Upper lobe of right lung (tissue), 1 donor: ENCODE results near the gene BDKRB2. TPM values are rescaled to one million over a fixed set of nuclear protein-coding genes. Genes with fewer than 3 reads are reported as not detected.

Experiments used
- ATAC-seq: fragments of 200-7000 bp; cut with Tn5 transposase; one replicate; pipeline ENCODE4 v1.9.1; 2020; ENCODE audit warnings: mild to moderate bottlenecking, moderate library complexity
- DNase-seq: peaks from one replicate; pipeline ENCODE4 v3.0.0-alpha.2; 2020
- H3K27ac ChIP-seq: fragments of 200-600 bp; one replicate; pipeline ENCODE4 v1.8.0; 2022
- H3K27me3 ChIP-seq: fragments of 200-600 bp; one replicate; pipeline ENCODE4 v1.8.0; 2022; ENCODE audit warnings: mild to moderate bottlenecking
- H3K36me3 ChIP-seq: fragments of 200-600 bp; one replicate; pipeline ENCODE4 v1.8.0; 2022
- H3K4me1 ChIP-seq: fragments of 200-600 bp; one replicate; pipeline ENCODE4 v1.8.0; 2022
- H3K4me3 ChIP-seq: fragments of 200-600 bp; one replicate; pipeline ENCODE4 v1.8.0; 2022; ENCODE audit warnings: mild to moderate bottlenecking
- H3K9me3 ChIP-seq: fragments of 200-600 bp; one replicate; pipeline ENCODE4 v1.8.0; 2022
- CTCF ChIP-seq: fragments of 200-600 bp; IDR thresholded peaks from one replicate; pipeline ENCODE4 v1.8.0; 2022; ENCODE audit warnings: antibody characterized with exemption
- intact Hi-C: fragments of 100-400 bp; cut with DNase I; formaldehyde crosslinking; loops from one replicate; pipeline ENCODE4 v1.11.0; 2022
- total RNA-seq: library from RNA; stranded (reverse); fragmentation: NEBNext Ultra II Directional; extraction: Animal tissue kit (Norgen Biotek cat#: 25700); gene quantifications from one replicate; pipeline ENCODE4 v1.2.1, GENCODE V29; 2021
- donor health status: DM: no; HTN: yes; CAD: no; lungs with severe emphysema.

Gene BDKRB2
- total RNA-seq, 1 donor from 2014 or later = 1.5 TPM

- no peak for TF ChIP-seq CTCF
These were observed 10.4 kb upstream of the BDKRB2 start for GRCh38 chr14:96194262-96194656.

GRCh38 chr14:96194657-96195431, 9.8 kb upstream of the BDKRB2 start:
- intact Hi-C loops = no loop called here
- Histone ChIP-seq H3K4me3 (no peak overlapping the region), H3K36me3 (no peaks in the 10 kb centered on the region), H3K4me1 (peaks cover 10% of the 10 kb centered on the region), H3K27me3 (no peaks in the 10 kb centered on the region), H3K9me3 (no peaks in the 10 kb centered on the region), H3K27ac (peak overlapping the region; percentile 30)
- ATAC-seq (peak; percentile 52), DNase-seq (peak; percentile 75)
- no peak for TF ChIP-seq CTCF

More at GRCh38 chr14:96194262-96194656, 10.4 kb upstream of the BDKRB2 start:
- no peaks in the 10 kb centered on the region for H3K36me3 ChIP-seq
- no peaks in the 10 kb centered on the region for H3K27me3 ChIP-seq
- peaks cover 10% of the 10 kb centered on the region for H3K4me1 ChIP-seq
- H3K9me3 ChIP-seq = no peaks in the 10 kb centered on the region
- no peak overlapping the region for H3K27ac ChIP-seq
- no peak for ATAC-seq
- intact Hi-C loops = no loop called here
- DNase-seq = no peak
- no peak overlapping the region for H3K4me3 ChIP-seq

- no peak for DNase-seq
- Histone ChIP-seq H3K27ac (peak overlapping the region; percentile 30), H3K9me3 (no peaks in the 10 kb centered on the region), H3K4me3 (no peak overlapping the region), H3K4me1 (peaks cover 10% of the 10 kb centered on the region), H3K27me3 (no peaks in the 10 kb centered on the region), H3K36me3 (no peaks in the 10 kb centered on the region)
- intact Hi-C loops = no loop called here
- no peak for TF ChIP-seq CTCF
- peak; percentile 4 for ATAC-seq
These were observed 9.1 kb upstream of the BDKRB2 start for GRCh38 chr14:96195441-96196081.

GRCh38 chr14:96197163-96197852, 7.3 kb upstream of the BDKRB2 start:
- H3K4me1 ChIP-seq = peaks cover 10% of the 10 kb centered on the region
- DNase-seq = no peak
- no peaks in the 10 kb centered on the region for H3K27me3 ChIP-seq
- no peaks in the 10 kb centered on the region for H3K36me3 ChIP-seq
- no peak for ATAC-seq
- no peak for TF ChIP-seq CTCF
- H3K27ac ChIP-seq = peak overlapping the region; percentile 55
- intact Hi-C loops = no loop called here
- no peak overlapping the region for H3K4me3 ChIP-seq
- H3K9me3 ChIP-seq = no peaks in the 10 kb centered on the region

GRCh38 chr14:96197969-96198368, 6.7 kb upstream of the BDKRB2 start:
- ATAC-seq = peak; percentile 15
- DNase-seq = no peak

More at GRCh38 chr14:96197969-96198368, 6.7 kb upstream of the BDKRB2 start:
- TF ChIP-seq CTCF = no peak
- intact Hi-C loops = no loop called here
- Histone ChIP-seq H3K4me1 (peaks cover 10% of the 10 kb centered on the region), H3K27ac (peak overlapping the region; percentile 55), H3K4me3 (no peak overlapping the region), H3K27me3 (no peaks in the 10 kb centered on the region), H3K36me3 (no peaks in the 10 kb centered on the region), H3K9me3 (no peaks in the 10 kb centered on the region)
